Activated CD8-positive, alpha-beta memory T cell treated with anti-CD3 and anti-CD28 coated beads, Interleukin-2, amount 50 U/mL, for 1 hour (primary cell): ENCODE measurements around the gene TCTN1.
"Not testable (repeated sequence)": the region's sequence is repeated elsewhere in the genome, so short reads cannot be mapped to it uniquely, and the experiment has no call there.

Experiments used
- DNase-seq: peaks from one replicate; pipeline ENCODE4 v3.0.0-alpha.2; 2020; ENCODE audit errors: extremely low read depth

TCTN1 gene

GRCh38 chr12:110613771-110614684 is at the start of gene TCTN1:
TCTN1 (plus strand) TSS chr12:110614129; CDS start chr12:110614183, 54 bp downstream.
- peak; percentile 78 for DNase-seq

GRCh38 chr12:110564471-110564991 is 49.4 kb upstream of the TCTN1 start:
- DNase-seq = no peak

DNA sequence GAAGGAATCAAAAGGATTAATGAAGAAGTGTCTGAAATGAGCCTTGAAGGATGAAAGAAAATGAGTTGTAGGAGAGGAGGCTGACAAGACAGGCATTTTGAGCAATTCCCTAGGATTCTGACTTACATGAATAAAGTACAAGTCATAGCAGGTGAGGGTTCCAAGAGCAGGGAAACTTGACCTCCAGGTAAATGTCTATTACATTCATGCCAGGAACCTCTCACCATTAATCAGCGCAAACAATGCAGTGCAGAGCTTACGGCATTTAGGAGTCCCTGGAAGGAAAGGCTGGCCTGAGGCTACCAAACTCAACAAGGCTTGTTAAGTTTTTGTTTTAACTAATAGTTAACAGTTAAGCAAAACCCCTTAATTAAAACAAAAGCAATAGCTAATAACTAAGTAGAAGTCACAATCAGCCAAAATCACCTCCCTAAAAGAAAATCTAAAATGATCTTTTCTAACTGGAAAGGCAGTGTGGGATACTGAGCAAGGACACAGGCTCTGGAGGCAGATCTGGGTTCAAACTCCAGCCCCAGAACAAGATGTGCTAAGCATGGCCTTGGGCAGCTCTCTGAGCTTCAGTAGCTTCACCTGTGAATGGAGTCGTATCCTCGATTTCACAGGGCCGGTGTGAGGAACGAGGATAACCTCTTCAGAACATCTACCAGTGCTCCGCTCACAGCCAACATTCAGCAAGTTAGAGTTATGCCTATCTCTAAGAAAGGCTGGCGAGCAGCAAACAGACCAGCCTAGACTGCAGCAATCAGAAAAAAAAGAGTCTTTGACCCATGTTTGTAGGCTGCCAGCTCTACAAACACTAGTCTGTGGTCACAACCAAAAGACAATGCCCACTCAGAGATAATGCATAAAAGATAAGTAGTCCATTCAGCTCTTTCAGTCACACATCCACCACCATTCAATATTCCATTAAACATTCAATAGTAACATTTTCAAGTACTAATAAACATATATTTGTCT is 47.7 kb upstream of the TCTN1 start:
- no peak for DNase-seq

DNA sequence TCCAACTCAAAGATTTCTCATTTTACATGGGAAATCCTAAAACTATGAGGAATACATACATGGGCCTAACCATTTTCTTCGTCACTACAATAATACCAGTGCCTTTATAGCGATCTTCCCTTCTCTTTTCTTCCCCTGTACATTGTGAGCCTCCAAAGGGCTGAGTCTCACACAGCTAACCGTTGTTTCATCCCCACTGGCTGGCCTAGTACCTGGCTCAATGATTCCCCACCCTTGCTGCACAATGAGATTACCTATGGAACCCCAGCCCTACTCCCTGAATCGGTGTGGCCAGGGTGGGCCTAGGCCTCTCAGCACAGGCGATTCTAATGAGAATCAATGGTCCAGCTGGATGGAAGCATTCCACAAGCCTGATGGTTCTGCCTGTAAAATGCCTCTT is 46.9 kb upstream of the TCTN1 start:
- no peak for DNase-seq

DNA sequence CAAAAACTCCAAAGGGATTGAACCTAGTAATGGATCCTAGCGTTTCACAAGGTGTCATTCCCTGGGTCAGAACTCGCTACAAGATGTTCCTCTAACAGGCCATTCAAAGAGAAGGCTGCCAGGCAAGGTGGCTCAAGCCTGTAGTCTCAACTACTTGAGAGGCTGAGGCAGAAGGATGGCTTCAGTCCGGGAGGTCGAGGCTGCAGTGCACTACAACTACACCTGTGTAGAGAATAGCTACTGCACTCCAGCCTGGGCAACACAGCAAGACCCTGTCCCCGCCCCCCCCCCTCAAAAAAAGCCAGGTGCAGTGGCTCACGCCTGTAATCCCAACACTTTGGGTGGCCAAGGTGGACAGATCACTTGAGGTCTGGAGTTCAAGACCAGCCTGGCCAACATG is 45.2 kb upstream of the TCTN1 start:
- DNase-seq = no peak

DNA sequence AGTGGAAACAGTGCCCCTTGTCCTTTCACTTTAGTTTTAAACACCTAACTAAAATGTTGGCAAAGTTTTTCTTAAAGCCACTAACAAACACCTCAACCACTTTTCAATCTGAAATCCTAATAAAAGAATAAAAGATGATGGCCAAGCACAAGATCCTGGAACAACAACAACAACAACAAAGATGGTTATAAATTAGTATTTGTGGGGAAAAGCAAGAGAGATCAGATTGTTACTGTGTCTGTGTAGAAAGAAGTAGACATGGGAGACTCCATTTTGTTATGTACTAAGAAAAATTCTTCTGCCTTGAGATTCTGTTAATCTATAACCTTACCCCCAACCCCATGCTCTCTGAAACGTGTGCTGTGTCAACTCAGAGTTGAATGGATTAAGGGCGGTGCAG is 44.1 kb upstream of the TCTN1 start:
- not testable (repeated sequence) for DNase-seq

DNA sequence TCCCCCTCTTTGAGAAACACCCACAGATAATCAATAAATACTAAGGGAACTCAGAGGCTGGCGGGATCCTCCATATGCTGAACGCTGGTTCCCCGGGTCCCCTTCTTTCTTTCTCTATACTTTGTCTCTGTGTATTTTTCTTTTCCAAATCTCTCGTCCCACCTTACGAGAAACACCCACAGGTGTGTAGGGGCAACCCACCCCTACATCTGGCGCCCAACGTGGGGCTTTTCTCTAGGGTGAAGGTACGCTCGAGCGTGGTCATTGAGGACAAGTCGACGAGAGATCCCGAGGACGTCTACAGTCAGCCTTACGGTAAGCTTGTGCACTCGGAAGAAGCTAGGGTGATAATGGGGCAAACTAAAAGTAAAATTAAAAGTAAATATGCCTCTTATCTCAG is 43.1 kb upstream of the TCTN1 start:
- DNase-seq = not testable (repeated sequence)

DNA sequence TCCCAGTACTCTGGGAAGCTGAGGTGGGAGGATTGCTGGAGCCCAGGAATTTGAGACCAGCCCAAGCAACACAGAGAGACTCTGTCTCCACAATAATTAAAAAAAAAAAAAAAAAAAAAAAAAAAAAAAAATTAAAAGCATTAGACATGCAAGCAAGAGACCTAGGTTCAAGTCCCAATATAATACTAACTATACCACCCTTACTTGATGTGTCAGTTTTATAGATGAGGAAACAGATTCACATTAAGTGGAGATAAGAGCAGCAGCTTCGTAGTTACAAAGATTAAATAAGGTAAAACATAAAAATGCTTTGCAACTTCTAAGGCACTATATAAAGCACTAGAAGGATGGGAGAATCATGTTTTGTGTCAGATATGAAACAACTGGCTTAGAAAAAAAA is 39.9 kb upstream of the TCTN1 start:
- no peak for DNase-seq

- not testable (repeated sequence) for DNase-seq
Measured at GRCh38 chr12:110574717-110575230, 39.2 kb upstream of the TCTN1 start.

- no peak for DNase-seq
Measured at GRCh38 chr12:110575326-110575725, 38.6 kb upstream of the TCTN1 start.

DNA sequence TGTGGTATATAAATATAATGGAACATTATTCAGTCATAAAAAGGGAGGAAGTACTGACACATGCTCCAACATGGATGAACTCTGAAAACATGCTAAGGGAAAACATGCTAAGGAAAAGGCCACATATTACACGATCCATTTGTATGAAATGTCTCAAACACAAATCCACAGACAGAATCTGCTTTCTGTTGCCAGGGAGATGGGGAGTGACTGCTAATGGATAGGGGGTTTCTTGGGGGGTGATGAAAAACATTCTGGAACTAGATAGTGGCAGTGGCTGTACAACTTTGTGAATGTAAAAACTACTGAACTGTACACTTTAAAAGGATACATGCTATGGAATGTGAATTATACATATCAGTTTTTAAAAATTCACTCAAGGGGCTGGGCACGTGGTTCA is 37.4 kb upstream of the TCTN1 start:
- DNase-seq = no peak

DNA sequence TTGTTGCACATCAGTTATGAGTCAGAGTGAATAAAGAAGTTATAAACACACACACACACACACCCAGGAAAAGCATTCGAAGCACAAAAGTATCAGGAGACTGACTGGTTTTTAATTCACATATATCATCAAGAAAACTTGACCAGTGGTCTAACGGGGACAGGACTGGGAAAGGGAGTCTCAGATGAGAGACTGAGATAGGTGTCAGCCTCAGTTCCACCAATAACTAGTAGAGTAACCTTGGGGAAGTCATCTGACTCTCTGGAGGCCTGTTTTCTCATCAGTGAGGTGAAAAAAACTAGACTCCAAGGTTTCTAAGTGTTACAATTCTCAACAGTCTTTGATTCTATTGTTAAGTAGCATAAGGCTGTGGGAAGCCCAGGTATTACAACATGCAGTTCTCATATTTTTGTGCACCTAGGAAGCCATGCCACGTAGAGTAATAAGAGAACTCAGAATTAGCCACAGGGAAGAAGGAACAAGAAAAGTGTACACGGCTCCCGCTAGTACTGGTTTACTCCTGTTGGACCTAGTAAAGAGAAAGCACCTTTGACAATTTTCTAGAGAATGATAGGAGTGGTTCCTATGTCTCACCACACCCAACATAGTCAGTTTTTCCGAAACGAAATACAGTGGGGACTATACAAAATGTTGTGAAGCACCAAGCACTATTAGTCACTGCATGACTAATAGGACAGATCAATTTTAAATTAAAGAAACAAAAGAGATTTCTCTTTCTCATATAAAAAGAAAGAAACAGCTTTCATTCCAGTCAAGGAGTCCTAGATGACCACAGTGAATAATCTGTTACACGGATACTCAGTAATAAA is 35.9 kb upstream of the TCTN1 start:
- no peak for DNase-seq

DNA sequence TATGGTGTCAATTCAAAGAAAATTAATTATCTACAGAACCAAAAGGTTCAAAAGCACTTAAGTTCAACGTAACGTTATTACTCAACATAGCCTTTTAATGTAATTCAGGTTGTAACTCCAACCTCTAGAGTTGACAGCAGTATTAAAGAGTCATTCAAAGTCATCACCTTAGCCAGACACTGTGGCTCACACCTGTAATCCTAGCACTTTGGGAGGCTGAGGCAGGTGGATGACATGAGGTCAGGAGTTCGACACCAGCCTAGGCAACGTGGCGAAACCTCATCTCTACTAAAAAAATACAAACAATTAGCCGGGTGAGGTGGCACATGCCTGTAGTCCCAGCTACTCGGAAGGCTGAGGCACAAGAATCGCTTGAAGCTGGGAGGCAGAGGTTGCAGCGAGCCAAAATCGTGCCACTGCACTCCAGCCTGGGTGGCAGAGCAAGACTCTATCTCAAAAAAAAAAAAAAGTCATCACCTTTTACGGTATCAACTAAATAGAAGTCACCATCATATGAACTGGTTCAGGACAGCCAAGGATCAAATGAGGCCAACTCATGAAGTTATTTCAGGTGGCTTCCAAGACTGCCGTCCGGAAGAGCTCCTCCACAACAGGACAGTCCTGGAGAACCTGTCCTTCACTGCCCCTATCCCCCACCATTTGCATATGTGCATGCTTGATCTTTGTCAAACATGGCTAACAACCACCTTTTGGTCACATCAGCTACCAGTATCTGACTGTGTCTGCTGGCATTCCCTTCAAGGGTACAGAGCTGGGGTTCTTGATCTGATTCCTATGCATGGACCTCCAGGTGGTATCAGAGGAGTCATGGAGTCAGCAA is 35.0 kb upstream of the TCTN1 start:
- DNase-seq = no peak

GRCh38 chr12:110579535-110580253 is 34.2 kb upstream of the TCTN1 start:
- DNase-seq = no peak

DNA sequence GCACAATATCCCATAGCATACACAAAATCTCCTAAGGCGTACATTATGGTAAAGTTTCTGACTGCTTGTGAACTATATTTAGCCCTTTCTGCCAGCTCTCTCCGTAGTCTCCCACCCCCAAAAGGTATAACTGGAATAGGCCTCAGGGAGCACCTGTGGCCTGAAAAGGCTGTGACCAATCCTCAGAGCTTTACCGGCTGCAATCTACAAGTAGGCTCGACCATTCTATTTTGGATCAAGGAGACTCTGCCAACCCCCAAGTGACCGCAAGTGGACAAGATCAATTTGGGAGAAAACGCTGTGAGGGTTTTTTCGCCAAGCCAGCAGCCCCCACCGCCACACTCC is 32.0 kb upstream of the TCTN1 start:
- DNase-seq = no peak

- no peak for DNase-seq
Measured at GRCh38 chr12:110582276-110583136, 31.4 kb upstream of the TCTN1 start.

- DNase-seq = peak; percentile 92
Measured at GRCh38 chr12:110583137-110584059, 30.5 kb upstream of the TCTN1 start, which contains the start of gene PPTC7. PPTC7 (minus strand) TSS chr12:110583318; CDS start chr12:110583031, 287 bp downstream.
